ENCODE measurements around the gene KDF1. TPM values are rescaled to one million over a fixed set of nuclear protein-coding genes. Genes with fewer than 3 reads are reported as not detected.

The KDF1 gene
- total and polyA plus RNA-seq, 2 of the 13 experiments (the other 11 are each of a cell fraction or from before 2014, with no cell fraction given), result 1.9 to 4.9 TPM

DNA sequence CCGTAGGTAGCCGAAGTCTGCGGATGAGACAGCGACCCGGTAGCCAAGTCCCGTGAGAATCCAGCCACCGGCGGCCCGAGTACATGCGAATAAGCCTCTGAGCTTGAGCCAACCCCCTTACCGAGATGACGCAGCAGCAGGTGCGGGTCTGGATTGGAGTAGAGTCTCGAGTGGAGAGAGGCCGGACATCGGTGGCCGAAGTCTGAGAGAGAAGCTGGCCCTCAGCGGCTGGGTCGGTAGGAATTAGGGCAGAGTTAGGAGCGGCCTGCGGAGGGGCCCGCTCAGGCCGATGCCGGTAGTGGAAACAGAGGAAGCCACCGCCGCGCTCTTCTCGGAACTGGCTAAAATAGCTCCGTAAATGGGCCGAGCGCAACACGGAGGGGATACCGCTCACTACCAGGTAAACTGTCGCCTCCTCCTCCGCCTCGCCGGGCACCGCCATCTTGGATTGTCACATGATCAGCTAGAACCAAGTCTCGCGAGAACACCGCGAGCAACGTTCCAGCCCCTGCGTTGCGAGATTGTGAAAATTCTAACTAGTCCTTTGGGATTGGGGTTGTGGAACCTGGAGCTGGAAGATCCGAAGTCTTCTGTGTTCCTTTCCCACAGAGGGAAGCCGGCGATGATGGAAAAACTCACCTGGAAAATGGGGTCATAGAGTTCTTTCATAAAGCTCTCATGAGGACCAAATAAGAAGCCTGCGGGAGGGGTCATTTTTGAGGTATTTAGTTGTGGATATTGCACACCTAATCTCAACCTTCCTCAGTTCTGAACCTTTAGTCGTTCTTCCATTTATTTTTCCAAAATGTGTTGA lies 60.1 kb downstream of the KDF1 start, which contains the start of gene GPATCH3 (continued):
- TF ChIP-seq BRD4 (CRISPR knock-in tag; IDR thresholded peaks at IDR 0.05), result peak; percentile 45
- TF ChIP-seq ZNF776 (CRISPR knock-in tag; IDR thresholded peaks at IDR 0.05), result no peak
- TF ChIP-seq, protein P1, sequence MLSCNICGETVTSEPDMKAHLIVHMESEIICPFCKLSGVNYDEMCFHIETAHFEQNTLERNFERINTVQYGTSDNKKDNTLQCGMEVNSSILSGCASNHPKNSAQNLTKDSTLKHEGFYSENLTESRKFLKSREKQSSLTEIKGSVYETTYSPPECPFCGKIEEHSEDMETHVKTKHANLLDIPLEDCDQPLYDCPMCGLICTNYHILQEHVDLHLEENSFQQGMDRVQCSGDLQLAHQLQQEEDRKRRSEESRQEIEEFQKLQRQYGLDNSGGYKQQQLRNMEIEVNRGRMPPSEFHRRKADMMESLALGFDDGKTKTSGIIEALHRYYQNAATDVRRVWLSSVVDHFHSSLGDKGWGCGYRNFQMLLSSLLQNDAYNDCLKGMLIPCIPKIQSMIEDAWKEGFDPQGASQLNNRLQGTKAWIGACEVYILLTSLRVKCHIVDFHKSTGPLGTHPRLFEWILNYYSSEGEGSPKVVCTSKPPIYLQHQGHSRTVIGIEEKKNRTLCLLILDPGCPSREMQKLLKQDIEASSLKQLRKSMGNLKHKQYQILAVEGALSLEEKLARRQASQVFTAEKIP (CRISPR knock-in tag; IDR thresholded peaks at IDR 0.05; ENCODE audit: borderline replicate concordance), result no peak
- TF ChIP-seq, protein P2, sequence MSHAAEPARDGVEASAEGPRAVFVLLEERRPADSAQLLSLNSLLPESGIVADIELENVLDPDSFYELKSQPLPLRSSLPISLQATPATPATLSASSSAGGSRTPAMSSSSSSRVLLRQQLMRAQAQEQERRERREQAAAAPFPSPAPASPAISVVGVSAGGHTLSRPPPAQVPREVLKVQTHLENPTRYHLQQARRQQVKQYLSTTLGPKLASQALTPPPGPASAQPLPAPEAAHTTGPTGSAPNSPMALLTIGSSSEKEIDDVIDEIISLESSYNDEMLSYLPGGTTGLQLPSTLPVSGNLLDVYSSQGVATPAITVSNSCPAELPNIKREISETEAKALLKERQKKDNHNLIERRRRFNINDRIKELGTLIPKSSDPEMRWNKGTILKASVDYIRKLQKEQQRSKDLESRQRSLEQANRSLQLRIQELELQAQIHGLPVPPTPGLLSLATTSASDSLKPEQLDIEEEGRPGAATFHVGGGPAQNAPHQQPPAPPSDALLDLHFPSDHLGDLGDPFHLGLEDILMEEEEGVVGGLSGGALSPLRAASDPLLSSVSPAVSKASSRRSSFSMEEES (CRISPR knock-in tag; IDR thresholded peaks at IDR 0.05), result peak; percentile 85
- no peak for TF ChIP-seq ZNF256 (CRISPR knock-in tag; conservative IDR thresholded peaks at IDR 0.05)
- TF ChIP-seq SRY (CRISPR knock-in tag; IDR thresholded peaks at IDR 0.05), result no peak; the same call in 1 of the 2 replicates
- TF ChIP-seq CHCHD3 (CRISPR knock-in tag; IDR thresholded peaks at IDR 0.05), result no peak
- TF ChIP-seq TGIF2 (CRISPR knock-in tag; IDR thresholded peaks at IDR 0.05), result peak; percentile 74
- TF ChIP-seq, protein P3, sequence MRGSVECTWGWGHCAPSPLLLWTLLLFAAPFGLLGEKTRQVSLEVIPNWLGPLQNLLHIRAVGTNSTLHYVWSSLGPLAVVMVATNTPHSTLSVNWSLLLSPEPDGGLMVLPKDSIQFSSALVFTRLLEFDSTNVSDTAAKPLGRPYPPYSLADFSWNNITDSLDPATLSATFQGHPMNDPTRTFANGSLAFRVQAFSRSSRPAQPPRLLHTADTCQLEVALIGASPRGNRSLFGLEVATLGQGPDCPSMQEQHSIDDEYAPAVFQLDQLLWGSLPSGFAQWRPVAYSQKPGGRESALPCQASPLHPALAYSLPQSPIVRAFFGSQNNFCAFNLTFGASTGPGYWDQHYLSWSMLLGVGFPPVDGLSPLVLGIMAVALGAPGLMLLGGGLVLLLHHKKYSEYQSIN (CRISPR knock-in tag; IDR thresholded peaks at IDR 0.05; ENCODE audit: borderline replicate concordance), result no peak
- TF ChIP-seq, protein P4, sequence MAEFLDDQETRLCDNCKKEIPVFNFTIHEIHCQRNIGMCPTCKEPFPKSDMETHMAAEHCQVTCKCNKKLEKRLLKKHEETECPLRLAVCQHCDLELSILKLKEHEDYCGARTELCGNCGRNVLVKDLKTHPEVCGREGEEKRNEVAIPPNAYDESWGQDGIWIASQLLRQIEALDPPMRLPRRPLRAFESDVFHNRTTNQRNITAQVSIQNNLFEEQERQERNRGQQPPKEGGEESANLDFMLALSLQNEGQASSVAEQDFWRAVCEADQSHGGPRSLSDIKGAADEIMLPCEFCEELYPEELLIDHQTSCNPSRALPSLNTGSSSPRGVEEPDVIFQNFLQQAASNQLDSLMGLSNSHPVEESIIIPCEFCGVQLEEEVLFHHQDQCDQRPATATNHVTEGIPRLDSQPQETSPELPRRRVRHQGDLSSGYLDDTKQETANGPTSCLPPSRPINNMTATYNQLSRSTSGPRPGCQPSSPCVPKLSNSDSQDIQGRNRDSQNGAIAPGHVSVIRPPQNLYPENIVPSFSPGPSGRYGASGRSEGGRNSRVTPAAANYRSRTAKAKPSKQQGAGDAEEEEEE (CRISPR knock-in tag; IDR thresholded peaks at IDR 0.05; ENCODE audit: borderline replicate concordance), result 0 out of 2 replicates have a peak, but pooled peaks have one; percentile 55
- TF ChIP-seq, protein P5, sequence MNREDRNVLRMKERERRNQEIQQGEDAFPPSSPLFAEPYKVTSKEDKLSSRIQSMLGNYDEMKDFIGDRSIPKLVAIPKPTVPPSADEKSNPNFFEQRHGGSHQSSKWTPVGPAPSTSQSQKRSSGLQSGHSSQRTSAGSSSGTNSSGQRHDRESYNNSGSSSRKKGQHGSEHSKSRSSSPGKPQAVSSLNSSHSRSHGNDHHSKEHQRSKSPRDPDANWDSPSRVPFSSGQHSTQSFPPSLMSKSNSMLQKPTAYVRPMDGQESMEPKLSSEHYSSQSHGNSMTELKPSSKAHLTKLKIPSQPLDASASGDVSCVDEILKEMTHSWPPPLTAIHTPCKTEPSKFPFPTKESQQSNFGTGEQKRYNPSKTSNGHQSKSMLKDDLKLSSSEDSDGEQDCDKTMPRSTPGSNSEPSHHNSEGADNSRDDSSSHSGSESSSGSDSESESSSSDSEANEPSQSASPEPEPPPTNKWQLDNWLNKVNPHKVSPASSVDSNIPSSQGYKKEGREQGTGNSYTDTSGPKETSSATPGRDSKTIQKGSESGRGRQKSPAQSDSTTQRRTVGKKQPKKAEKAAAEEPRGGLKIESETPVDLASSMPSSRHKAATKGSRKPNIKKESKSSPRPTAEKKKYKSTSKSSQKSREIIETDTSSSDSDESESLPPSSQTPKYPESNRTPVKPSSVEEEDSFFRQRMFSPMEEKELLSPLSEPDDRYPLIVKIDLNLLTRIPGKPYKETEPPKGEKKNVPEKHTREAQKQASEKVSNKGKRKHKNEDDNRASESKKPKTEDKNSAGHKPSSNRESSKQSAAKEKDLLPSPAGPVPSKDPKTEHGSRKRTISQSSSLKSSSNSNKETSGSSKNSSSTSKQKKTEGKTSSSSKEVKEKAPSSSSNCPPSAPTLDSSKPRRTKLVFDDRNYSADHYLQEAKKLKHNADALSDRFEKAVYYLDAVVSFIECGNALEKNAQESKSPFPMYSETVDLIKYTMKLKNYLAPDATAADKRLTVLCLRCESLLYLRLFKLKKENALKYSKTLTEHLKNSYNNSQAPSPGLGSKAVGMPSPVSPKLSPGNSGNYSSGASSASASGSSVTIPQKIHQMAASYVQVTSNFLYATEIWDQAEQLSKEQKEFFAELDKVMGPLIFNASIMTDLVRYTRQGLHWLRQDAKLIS (CRISPR knock-in tag; IDR thresholded peaks at IDR 0.05), result no peak
- no peak for TF ChIP-seq EHMT2 (IDR thresholded peaks at IDR 0.05; ENCODE audit: borderline replicate concordance, low read depth, low read length)
- TF ChIP-seq, protein P6, sequence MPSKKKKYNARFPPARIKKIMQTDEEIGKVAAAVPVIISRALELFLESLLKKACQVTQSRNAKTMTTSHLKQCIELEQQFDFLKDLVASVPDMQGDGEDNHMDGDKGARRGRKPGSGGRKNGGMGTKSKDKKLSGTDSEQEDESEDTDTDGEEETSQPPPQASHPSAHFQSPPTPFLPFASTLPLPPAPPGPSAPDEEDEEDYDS (CRISPR knock-in tag; IDR thresholded peaks at IDR 0.05), result peak; percentile 89
- no peak for TF ChIP-seq ATM (IDR thresholded peaks at IDR 0.05; ENCODE audit: borderline replicate concordance)
- no peak for TF ChIP-seq HHEX (CRISPR knock-in tag; IDR thresholded peaks at IDR 0.05)
- TF ChIP-seq ZSCAN30 (CRISPR knock-in tag; IDR thresholded peaks at IDR 0.05), result no peak; the same call in 1 of the 2 replicates
- 0 out of 2 replicates have a peak, but pooled peaks have one; percentile 11 for TF ChIP-seq NFYB (CRISPR knock-in tag; IDR thresholded peaks at IDR 0.05)
- no peak for TF ChIP-seq RORA (CRISPR knock-in tag; IDR thresholded peaks at IDR 0.05)
- no peak for TF ChIP-seq ZNF441 (CRISPR knock-in tag; IDR thresholded peaks at IDR 0.05; ENCODE audit: borderline replicate concordance)
